H1 (cell line): ENCODE measurements around the gene GAB2. TPM values are rescaled to one million over a fixed set of nuclear protein-coding genes. Genes with fewer than 3 reads are reported as not detected.

Source experiments
- ASH2L ChIP-seq: fragments of 200-600, 300-600 bp; sonication (generic); IDR thresholded peaks from one replicate; pipeline ENCODE4 v1.7.1; 2017; ENCODE audit warnings: low read length
- BACH1 ChIP-seq: IDR thresholded peaks from 2 replicates; pipeline ENCODE4 v1.6.1; 2012; ENCODE audit warnings: low read length, improper control_type of control experiment
- CREB1 ChIP-seq: IDR thresholded peaks from 2 replicates; pipeline ENCODE4 v1.6.1; 2012; ENCODE audit warnings: inconsistent platforms
- EZH2 ChIP-seq: fragments of 200-600 bp; sonication (generic); IDR thresholded peaks from 2 replicates; pipeline ENCODE4 v1.7.1; 2012; ENCODE audit warnings: low read depth, mild to moderate bottlenecking, moderate library complexity, low read length, inconsistent platforms; ENCODE audit not compliant: severe bottlenecking
- FOSL1 ChIP-seq: IDR thresholded peaks from 2 replicates; pipeline ENCODE4 v1.6.1; 2011; ENCODE audit warnings: mild to moderate bottlenecking, low read depth, low read length, moderate library complexity; ENCODE audit not compliant: insufficient read depth
- HDAC6 ChIP-seq: IDR thresholded peaks from one replicate; pipeline ENCODE4 v1.7.1; 2012; ENCODE audit warnings: low read depth, mild to moderate bottlenecking, inconsistent platforms, low read length, moderate library complexity
- SIRT6 ChIP-seq: IDR thresholded peaks from one replicate; pipeline ENCODE4 v1.7.1; 2012; ENCODE audit warnings: low read length, inconsistent platforms
- SP4 ChIP-seq: IDR thresholded peaks from 2 replicates; pipeline ENCODE4 v1.6.1; 2012; ENCODE audit warnings: low read length, inconsistent platforms
- TAF1 ChIP-seq: IDR thresholded peaks from 2 replicates; pipeline ENCODE4 v1.6.1; 2011; ENCODE audit warnings: mild to moderate bottlenecking, low read depth, low read length
- polyA plus RNA-seq, 7 experiments: library from polyadenylated mRNA; depleted of rRNA in 3 of 7; stranded (reverse) in 5 of 7; unstranded in 2 of 7; fragments of >200 nt in 5 of 7; fragments of 200-250 nt in 2 of 7; gene quantifications; 1 replicate in 5 of 7; 2 replicates in 1 of 7; 4 replicates in 1 of 7; pipeline versions ENCODE4 v1.2.1 to v1.2.3, GENCODE V29; 2011 to 2013; ENCODE audit warnings: missing spikeins in 2 of 7, mixed read lengths in 2 of 7
- total RNA-seq: library from RNA; stranded (reverse); fragmentation: NEBNext Ultra II Directional; extraction: Animal tissue kit (Norgen Biotek cat#: 25700); gene quantifications from 2 replicates; pipeline ENCODE4 v1.2.1, GENCODE V29; 2021
- TF ChIP-seq, protein P1 (sequence below): IDR thresholded peaks from 2 replicates; pipeline ENCODE4 v1.6.1; 2011; ENCODE audit warnings: low read length, improper control_type of control experiment
- TF ChIP-seq, protein P2 (sequence below): fragments of 300-600 bp; sonication (generic); IDR thresholded peaks from 2 replicates; pipeline ENCODE4 v1.7.1; 2012; ENCODE audit warnings: low read length, moderate library complexity, mild to moderate bottlenecking, inconsistent platforms; ENCODE audit not compliant: insufficient replicate concordance

Gene GAB2
- total and polyA plus RNA-seq, 2 of the 8 experiments (the other 6 are each of a cell fraction or from before 2014, with no cell fraction given), result 6.3 to 14.0 TPM

DNA sequence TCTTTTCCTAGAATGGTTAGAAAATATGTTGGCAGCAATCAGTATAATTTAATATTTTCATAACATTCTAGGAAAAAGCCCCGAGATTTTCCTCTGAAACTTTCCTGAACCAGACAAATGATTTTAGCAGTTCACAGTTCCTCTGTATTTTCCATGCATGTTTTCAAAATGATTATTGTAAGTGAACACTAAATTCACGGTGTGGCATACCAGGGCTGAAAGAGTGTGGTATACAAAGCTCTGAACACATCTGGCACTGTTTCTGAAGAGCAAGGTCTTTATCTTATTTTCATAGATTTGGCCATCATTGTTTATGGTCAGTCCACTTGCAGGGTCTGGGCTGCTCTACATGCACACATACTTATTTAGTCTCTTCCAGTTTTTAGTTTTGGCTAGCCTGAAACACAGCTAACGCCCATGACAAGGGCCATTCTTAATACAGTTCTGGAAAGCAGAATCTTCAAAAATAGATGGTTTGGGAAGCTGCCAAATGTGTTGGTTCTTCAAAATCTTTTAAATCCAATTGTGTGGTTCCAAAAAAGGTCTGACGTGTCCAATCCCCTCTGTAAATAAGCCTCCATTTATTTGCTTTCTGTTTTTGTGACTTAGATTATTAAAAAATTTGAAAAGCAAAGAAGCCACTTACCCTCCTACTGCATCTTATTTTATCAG, 7.9 kb upstream of the GAB2 start (continued):
- TF ChIP-seq, protein P1, sequence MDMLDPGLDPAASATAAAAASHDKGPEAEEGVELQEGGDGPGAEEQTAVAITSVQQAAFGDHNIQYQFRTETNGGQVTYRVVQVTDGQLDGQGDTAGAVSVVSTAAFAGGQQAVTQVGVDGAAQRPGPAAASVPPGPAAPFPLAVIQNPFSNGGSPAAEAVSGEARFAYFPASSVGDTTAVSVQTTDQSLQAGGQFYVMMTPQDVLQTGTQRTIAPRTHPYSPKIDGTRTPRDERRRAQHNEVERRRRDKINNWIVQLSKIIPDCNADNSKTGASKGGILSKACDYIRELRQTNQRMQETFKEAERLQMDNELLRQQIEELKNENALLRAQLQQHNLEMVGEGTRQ, result no peak
- TF ChIP-seq EZH2 (no peak), FOSL1 (no peak), SP4 (no peak), CREB1 (no peak), ASH2L (no peak), HDAC6 (no peak), BACH1 (no peak), TAF1 (no peak), SIRT6 (no peak)
- TF ChIP-seq, protein P2, sequence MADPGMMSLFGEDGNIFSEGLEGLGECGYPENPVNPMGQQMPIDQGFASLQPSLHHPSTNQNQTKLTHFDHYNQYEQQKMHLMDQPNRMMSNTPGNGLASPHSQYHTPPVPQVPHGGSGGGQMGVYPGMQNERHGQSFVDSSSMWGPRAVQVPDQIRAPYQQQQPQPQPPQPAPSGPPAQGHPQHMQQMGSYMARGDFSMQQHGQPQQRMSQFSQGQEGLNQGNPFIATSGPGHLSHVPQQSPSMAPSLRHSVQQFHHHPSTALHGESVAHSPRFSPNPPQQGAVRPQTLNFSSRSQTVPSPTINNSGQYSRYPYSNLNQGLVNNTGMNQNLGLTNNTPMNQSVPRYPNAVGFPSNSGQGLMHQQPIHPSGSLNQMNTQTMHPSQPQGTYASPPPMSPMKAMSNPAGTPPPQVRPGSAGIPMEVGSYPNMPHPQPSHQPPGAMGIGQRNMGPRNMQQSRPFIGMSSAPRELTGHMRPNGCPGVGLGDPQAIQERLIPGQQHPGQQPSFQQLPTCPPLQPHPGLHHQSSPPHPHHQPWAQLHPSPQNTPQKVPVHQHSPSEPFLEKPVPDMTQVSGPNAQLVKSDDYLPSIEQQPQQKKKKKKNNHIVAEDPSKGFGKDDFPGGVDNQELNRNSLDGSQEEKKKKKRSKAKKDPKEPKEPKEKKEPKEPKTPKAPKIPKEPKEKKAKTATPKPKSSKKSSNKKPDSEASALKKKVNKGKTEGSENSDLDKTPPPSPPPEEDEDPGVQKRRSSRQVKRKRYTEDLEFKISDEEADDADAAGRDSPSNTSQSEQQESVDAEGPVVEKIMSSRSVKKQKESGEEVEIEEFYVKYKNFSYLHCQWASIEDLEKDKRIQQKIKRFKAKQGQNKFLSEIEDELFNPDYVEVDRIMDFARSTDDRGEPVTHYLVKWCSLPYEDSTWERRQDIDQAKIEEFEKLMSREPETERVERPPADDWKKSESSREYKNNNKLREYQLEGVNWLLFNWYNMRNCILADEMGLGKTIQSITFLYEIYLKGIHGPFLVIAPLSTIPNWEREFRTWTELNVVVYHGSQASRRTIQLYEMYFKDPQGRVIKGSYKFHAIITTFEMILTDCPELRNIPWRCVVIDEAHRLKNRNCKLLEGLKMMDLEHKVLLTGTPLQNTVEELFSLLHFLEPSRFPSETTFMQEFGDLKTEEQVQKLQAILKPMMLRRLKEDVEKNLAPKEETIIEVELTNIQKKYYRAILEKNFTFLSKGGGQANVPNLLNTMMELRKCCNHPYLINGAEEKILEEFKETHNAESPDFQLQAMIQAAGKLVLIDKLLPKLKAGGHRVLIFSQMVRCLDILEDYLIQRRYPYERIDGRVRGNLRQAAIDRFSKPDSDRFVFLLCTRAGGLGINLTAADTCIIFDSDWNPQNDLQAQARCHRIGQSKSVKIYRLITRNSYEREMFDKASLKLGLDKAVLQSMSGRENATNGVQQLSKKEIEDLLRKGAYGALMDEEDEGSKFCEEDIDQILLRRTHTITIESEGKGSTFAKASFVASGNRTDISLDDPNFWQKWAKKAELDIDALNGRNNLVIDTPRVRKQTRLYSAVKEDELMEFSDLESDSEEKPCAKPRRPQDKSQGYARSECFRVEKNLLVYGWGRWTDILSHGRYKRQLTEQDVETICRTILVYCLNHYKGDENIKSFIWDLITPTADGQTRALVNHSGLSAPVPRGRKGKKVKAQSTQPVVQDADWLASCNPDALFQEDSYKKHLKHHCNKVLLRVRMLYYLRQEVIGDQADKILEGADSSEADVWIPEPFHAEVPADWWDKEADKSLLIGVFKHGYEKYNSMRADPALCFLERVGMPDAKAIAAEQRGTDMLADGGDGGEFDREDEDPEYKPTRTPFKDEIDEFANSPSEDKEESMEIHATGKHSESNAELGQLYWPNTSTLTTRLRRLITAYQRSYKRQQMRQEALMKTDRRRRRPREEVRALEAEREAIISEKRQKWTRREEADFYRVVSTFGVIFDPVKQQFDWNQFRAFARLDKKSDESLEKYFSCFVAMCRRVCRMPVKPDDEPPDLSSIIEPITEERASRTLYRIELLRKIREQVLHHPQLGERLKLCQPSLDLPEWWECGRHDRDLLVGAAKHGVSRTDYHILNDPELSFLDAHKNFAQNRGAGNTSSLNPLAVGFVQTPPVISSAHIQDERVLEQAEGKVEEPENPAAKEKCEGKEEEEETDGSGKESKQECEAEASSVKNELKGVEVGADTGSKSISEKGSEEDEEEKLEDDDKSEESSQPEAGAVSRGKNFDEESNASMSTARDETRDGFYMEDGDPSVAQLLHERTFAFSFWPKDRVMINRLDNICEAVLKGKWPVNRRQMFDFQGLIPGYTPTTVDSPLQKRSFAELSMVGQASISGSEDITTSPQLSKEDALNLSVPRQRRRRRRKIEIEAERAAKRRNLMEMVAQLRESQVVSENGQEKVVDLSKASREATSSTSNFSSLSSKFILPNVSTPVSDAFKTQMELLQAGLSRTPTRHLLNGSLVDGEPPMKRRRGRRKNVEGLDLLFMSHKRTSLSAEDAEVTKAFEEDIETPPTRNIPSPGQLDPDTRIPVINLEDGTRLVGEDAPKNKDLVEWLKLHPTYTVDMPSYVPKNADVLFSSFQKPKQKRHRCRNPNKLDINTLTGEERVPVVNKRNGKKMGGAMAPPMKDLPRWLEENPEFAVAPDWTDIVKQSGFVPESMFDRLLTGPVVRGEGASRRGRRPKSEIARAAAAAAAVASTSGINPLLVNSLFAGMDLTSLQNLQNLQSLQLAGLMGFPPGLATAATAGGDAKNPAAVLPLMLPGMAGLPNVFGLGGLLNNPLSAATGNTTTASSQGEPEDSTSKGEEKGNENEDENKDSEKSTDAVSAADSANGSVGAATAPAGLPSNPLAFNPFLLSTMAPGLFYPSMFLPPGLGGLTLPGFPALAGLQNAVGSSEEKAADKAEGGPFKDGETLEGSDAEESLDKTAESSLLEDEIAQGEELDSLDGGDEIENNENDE, result no peak
